GM19395 (cell line): ENCODE data around the gene IL17F.

ENCODE experiments used
- ATAC-seq: cut with Tn5 transposase; IDR thresholded peaks from one replicate; pipeline ENCODE4 v1.9.1; 2021; ENCODE audit warnings: mild to moderate bottlenecking, moderate library complexity; ENCODE audit not compliant: unreplicated experiment

Gene IL17F

DNA sequence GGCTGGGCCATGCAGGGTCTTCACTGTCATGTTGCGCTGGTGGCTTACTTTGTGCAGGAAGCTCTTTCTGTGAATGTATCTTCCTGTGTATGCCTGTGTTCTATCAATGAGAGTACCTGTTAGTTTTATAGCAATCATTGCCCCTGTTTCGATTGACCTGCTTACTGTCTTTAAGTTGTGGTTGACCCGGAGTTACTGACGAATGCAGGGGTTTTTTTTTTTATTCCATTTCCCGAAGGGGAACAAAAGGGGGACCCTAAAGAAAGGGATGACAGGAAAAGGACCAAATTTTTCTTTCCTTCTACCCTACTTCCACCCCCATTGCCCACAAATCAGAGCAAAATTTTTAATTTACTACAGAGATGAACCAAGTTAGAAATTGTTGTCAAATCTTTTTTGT lies at the start of gene IL17F:
IL17F (minus strand) TSS at position 101 of the 400 bp plus-strand sequence; CDS start at position 30, 71 bp downstream.
- no peak for ATAC-seq

DNA sequence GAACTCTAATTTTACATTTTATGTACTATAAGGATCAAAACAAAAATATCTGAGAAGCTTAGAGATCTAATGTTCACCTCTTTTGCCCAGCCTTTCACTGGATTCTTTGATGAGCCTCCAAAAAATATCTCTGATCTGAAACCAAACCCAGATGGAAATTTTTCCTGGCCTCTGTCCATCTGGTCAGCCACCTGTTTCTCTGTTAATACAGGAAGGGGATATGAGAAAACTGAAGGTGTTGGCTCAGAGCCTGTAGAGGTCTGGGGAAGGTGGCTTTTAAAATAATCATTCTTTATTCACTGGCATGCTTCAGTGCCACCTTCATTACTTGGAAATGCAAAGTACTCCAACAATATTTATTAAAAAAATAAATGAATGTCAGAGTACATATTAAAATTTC lies 48.8 kb upstream of the IL17F start:
- ATAC-seq = no peak

GRCh38 chr6:52288841-52289240 lies 44.5 kb upstream of the IL17F start:
- no peak for ATAC-seq

DNA sequence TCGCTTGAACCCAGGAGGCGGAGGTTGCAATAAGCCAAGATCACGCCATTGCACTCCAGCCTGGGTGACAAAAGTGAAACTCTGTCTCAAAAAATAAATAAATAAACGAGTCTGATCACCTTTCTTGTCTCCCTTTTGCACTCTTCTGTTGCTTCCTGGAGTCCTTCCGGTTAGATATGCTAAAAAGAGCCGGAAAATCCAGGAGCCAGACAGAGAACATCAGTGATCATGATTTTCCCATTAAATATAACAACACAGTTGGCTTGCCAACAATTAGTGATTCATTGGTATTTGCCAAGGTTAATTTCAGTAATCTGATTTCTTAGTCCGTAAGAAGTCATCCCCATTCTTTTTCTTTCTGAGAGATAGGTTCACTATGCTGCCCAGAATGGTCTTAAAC lies 43.9 kb upstream of the IL17F start:
- no peak for ATAC-seq

GRCh38 chr6:52286798-52287432 lies 42.6 kb upstream of the IL17F start:
- ATAC-seq = no peak

GRCh38 chr6:52285177-52286068 lies 41.1 kb upstream of the IL17F start:
- ATAC-seq = peak; percentile 18

GRCh38 chr6:52284460-52285176 lies 40.3 kb upstream of the IL17F start, which contains the start of gene MCM3:
Gene MCM3, minus strand, starts transcription at chr6:52284742. Its CDS starts 68 bp downstream, at chr6:52284674.
- peak; percentile 98 for ATAC-seq

DNA sequence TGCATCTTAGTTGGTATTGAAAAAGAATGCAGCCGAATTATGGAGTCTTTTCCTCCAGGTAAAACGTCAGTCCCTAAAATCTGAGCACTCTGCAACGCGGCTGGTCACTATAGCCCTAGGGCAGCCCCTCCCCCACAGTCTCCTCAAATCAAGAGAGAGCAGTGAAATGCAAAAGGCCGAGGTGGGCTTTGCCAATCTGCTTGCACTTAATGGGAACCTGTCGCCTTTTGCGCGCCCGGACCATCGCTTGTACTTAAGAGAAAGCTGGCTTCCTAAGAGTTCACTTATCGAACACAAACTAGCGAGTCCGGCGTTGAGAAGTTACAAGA lies 39.8 kb upstream of the IL17F start:
- peak; percentile 8 for ATAC-seq

DNA sequence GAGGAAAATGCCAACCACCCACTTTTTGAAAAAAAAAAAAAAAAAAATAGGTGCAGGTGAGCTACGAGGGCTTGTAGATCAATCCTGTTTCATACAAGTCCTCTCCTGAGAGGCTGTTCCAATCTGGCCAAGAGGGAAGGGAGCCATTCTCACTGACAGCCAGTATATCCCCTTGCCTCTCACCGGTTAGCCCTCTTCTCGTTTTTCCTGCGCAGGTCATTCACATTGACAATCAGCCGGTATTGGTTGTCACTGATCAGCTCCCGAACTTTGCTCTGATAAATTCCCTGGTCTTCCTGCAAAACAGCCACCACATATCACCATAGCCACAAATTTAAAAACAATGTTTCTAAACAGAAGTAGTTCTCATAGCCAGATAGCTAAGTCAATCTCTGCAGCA lies 38.8 kb upstream of the IL17F start:
- ATAC-seq = no peak

GRCh38 chr6:52276130-52276529 lies 31.8 kb upstream of the IL17F start:
- ATAC-seq = no peak

- ATAC-seq = no peak
Observed at GRCh38 chr6:52271852-52272460, 27.7 kb upstream of the IL17F start.

DNA sequence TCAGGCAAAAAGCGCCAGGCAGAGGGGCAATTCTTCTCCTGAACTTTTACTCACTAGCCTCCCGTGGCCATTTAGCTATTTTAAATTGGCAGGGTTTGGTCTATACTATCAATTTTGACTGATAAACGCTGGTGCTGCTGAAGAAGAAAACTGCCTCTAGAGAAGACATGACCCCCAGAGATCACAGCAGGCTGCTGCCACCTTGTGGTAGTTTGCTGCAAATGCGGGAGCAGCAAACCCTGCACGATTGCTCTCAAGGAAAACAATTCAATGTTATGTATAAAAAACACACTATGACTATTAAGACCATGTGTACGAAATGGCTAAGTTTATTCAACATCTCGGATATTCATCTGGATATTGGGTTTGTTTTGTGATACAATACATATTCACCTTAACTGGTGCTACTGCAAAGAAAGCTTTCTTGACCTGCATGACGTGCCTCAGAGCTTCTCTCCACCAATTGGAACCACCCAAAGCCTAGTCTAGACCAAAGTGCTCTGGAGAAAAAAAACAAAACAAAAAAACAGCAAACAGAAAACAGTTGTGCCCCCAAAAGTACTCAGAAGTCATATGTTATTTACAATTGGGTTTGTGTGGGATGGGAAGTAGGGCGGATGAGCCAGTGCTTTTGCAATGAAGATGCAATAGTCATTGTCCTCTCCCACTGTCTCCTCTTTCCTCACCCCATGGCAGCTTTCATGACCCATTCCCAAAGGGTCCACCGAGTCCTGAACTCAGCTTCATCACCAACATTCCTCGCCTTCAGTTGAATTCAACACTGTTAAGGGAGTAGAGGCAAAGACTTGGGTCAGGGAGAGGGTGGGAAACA lies 19.6 kb upstream of the IL17F start:
- peak; percentile 81 for ATAC-seq

GRCh38 chr6:52262620-52263344 lies 18.5 kb upstream of the IL17F start:
- no peak for ATAC-seq

DNA sequence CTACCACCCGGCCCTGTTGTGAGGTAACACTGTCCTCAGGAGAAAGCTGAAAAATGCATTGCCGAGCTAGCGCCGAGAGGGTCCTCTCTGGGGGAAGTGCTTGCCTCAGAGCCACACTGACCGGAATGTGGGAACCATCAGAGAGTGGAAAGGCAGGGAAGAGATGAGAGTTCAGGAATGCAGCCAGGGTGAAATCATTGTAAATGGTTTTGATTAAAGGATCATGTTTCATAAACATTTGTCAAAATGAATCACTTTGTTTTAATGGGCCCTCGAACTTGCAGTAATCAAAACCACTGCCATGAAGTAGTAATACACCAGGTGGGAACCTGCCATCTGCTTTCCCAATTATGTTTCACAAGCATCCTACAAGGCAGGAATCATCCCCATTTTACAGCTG lies 16.9 kb upstream of the IL17F start:
- ATAC-seq = no peak

DNA sequence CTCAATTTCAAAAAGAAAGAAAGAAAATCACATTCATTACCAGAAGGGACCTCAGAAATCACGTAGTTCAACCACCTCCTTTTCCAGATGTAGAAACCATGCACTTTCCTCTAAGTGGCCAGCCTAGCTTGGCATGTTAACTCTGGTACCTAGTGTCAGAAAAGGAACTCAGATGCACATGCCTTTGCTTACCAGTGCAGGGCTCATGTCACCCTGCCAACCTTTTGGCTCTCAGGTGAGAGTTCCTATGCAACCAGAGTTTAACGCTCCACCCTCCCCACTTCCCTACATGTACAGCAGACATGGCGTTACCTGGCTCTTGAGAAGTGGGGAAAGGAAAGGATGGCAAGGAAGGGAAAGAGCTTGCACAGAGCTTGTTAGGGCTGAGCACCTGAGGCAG lies 16.3 kb upstream of the IL17F start:
- no peak for ATAC-seq

DNA sequence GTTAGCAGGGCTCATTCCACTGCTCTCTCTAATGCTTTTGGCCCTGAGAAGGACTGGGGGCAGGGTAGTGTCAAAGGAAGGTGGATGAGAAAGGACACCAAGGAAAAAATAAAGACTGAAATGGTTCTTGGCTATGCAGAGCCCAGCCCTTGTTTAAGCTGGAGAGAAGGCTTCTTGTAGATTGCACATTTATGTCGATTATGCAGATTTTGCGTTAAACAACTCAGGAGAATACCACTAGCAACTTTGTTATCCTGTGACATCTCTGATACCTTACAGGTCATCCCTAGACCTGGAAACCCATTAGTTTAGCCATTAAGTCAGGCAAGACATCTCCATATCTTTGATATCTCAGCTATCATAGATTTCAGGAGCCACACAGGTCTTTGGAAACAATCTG lies 11.1 kb upstream of the IL17F start:
- no peak for ATAC-seq

GRCh38 chr6:52254731-52255378 lies 10.6 kb upstream of the IL17F start:
- ATAC-seq = peak; percentile 55

DNA sequence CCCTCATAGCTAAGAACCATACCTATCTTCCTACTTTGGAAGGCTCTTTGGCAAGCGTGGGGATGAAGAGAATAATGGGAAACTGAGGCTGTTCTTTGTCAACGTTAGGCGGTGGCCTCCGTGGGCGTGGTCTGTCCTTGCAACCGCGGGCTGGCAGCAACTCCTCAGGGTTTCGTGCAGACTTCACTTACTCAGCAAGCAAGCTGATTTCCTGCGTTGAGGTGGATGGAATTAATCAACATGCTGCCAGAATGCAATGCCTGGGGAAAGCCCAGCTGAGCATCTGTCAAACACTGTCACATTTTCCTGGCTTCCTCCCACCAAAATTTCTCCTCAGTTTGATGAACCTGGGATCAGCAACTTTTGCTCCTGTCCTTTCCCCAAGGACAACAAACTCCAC lies 9.2 kb upstream of the IL17F start:
- no peak for ATAC-seq

DNA sequence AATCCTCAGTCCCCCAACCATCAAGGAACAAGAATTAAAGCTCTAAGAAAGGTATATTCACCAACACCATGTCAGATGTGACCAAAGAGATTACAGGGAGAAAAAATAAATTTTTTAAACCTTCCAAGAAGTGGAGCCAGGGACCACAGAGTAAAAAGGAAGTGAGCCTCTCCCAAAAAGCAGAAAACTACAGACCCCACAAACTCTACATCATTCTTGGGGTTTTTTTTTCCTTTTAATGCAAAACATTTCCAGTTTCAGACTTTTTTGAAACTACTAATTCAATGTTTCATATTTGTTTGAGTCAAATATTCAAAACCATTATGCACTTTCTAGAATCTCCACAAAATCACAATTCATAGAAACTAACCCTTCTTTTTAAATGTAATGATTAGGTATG lies 6.8 kb upstream of the IL17F start:
- no peak for ATAC-seq
